GM23338 (cell line): ENCODE measurements around the gene OLFML1. TPM values are rescaled to one million over a fixed set of nuclear protein-coding genes. Genes with fewer than 3 reads are reported as not detected.

Source experiments
- ATAC-seq: fragments of 200-7000 bp; cut with Tn5 transposase; 3 replicates; pipeline ENCODE4 v1.9.1; 2020
- DNase-seq: peaks from one replicate; pipeline ENCODE4 v3.0.0-alpha.2; 2015; ENCODE audit warnings: low spot score
- H2AFZ ChIP-seq: fragments of 200-600 bp; sonication (generic); 2 replicates; pipeline ENCODE4 v1.8.0; 2016; ENCODE audit warnings: antibody characterized with exemption, mild to moderate bottlenecking, moderate library complexity
- H3F3A ChIP-seq: fragments of 200-600 bp; sonication (generic); replicated peaks from 2 replicates; pipeline ENCODE4 v1.8.0; 2017; ENCODE audit warnings: antibody characterized with exemption, mixed run types, low read depth
- H3K27ac ChIP-seq: fragments of 200-600 bp; sonication (generic); 2 replicates; pipeline ENCODE4 v1.6.1; 2016; ENCODE audit warnings: low read depth
- H3K27me3 ChIP-seq: fragments of 200-600 bp; sonication (generic); 2 replicates; pipeline ENCODE4 v1.8.0; 2016; ENCODE audit warnings: mild to moderate bottlenecking, mixed run types, moderate library complexity; ENCODE audit not compliant: insufficient read depth
- H3K36me3 ChIP-seq: fragments of 200-600 bp; sonication (generic); 2 replicates; pipeline ENCODE4 v1.8.0; 2016; ENCODE audit warnings: mild to moderate bottlenecking; ENCODE audit not compliant: insufficient read depth
- H3K4me1 ChIP-seq: fragments of 200-600 bp; sonication (generic); 2 replicates; pipeline ENCODE4 v1.8.0; 2016; ENCODE audit warnings: mild to moderate bottlenecking, moderate library complexity; ENCODE audit not compliant: insufficient read depth
- H3K4me2 ChIP-seq: fragments of 200-600 bp; sonication (generic); 2 replicates; pipeline ENCODE4 v1.7.1; 2017; ENCODE audit warnings: mixed run types
- H3K4me3 ChIP-seq: fragments of 200-600 bp; sonication (generic); 2 replicates; pipeline ENCODE4 v1.6.1; 2016; ENCODE audit warnings: mixed run types
- H3K79me2 ChIP-seq: fragments of 200-600 bp; sonication (generic); replicated peaks from 2 replicates; pipeline ENCODE4 v1.8.0; 2017; ENCODE audit warnings: mild to moderate bottlenecking; ENCODE audit not compliant: insufficient read depth
- H3K9me2 ChIP-seq: fragments of 200-600 bp; sonication (generic); 2 replicates; pipeline ENCODE4 v1.8.0; 2017; ENCODE audit not compliant: insufficient read depth
- H4K20me1 ChIP-seq: fragments of 200-600 bp; sonication (generic); replicated peaks from 2 replicates; pipeline ENCODE4 v1.8.0; 2017; ENCODE audit warnings: mild to moderate bottlenecking; ENCODE audit not compliant: insufficient read depth
- H3K27ac Mint-ChIP-seq: 2 replicates; pipeline ENCODE4 v1.8.0; 2020; ENCODE audit warnings: inconsistent platforms, mild to moderate bottlenecking, moderate library complexity, mixed read lengths
- H3K27me3 Mint-ChIP-seq: 3 replicates; pipeline ENCODE4 v1.8.0; 2022; ENCODE audit warnings: low read depth, mild to moderate bottlenecking, moderate library complexity, mixed read lengths, inconsistent platforms; ENCODE audit not compliant: insufficient read depth, poor library complexity
- H3K36me3 Mint-ChIP-seq: 3 replicates; pipeline ENCODE4 v1.8.0; 2021; ENCODE audit warnings: low read depth, mild to moderate bottlenecking, inconsistent platforms, moderate library complexity, mixed read lengths
- H3K4me1 Mint-ChIP-seq: 3 replicates; pipeline ENCODE4 v1.8.0; 2020; ENCODE audit warnings: mild to moderate bottlenecking, inconsistent platforms, mixed read lengths
- H3K4me3 Mint-ChIP-seq: 3 replicates; pipeline ENCODE4 v1.8.0; 2021; ENCODE audit warnings: moderate library complexity, mild to moderate bottlenecking, inconsistent platforms, mixed read lengths
- H3K9me3 Mint-ChIP-seq: 3 replicates; pipeline ENCODE4 v1.8.0; 2020; ENCODE audit warnings: moderate library complexity, mild to moderate bottlenecking, inconsistent platforms, mixed read lengths
- CREB1 ChIP-seq: fragments of 250-450 bp; sonication (Bioruptor Pico); IDR thresholded peaks from 2 replicates; pipeline ENCODE4 v1.5.0; 2020; ENCODE audit warnings: low read depth, mild to moderate bottlenecking, moderate library complexity
- CTCF ChIP-seq, 2 experiments: fragments of 200-600 bp in 1 of 2; sonication (generic) in 1 of 2; conservative IDR thresholded peaks; 2 replicates each; pipeline versions ENCODE4 v1.5.1 to v1.6.1; 2016 to 2017; ENCODE audit warnings: antibody characterized with exemption in 2 of 2, low read depth in 2 of 2, mild to moderate bottlenecking in 2 of 2, moderate library complexity in 1 of 2
- EZH2 ChIP-seq: fragments of 200-600 bp; sonication (generic); IDR thresholded peaks from one replicate; pipeline ENCODE4 v1.8.0; 2017; ENCODE audit warnings: antibody characterized with exemption, mild to moderate bottlenecking, low read depth; ENCODE audit not compliant: unreplicated experiment
- JUNB ChIP-seq: IDR thresholded peaks from one replicate; pipeline ENCODE4 v1.6.1; 2016; ENCODE audit warnings: antibody characterized with exemption; ENCODE audit not compliant: unreplicated experiment
- REST ChIP-seq: IDR thresholded peaks from one replicate; pipeline ENCODE4 v1.6.1; 2018; ENCODE audit warnings: antibody characterized with exemption; ENCODE audit not compliant: unreplicated experiment
- ZNF331 ChIP-seq: fragments of 250-450 bp; sonication (Bioruptor Pico); IDR thresholded peaks from 2 replicates; pipeline ENCODE4 v1.5.0; 2020; ENCODE audit warnings: low read depth, mild to moderate bottlenecking, moderate library complexity
- polyA plus RNA-seq: library from polyadenylated mRNA; unstranded; fragments of >200 nt; fragmentation: Nextera tagmentation; extraction: Ambion mirVana; gene quantifications from 2 replicates; pipeline ENCODE4 v1.2.1, GENCODE V29; 2016
- total RNA-seq: library from RNA; depleted of rRNA; stranded (reverse); fragments of >200 nt; shearing (Covaris generic); gene quantifications from 2 replicates; pipeline ENCODE4 v1.2.3, GENCODE V29; 2014

The OLFML1 gene
- total and polyA plus RNA-seq, 2 experiments from 2014 or later = 0.21 TPM; not detected in 1

- peak; percentile 84 for DNase-seq
- no peaks in the 10 kb centered on the region for H3K27me3 ChIP-seq
- H3K4me3 ChIP-seq = no peak overlapping the region
- H3K4me2 ChIP-seq = no peak overlapping the region
- H3K27ac Mint-ChIP-seq = no peak overlapping the region
- H3K36me3 ChIP-seq = no peaks in the 10 kb centered on the region
- H3K4me1 Mint-ChIP-seq = 0 out of 3 replicates have a peak, but pooled peaks cover 2% of the 10 kb centered on the region
- H3K36me3 Mint-ChIP-seq = no peaks in the 10 kb centered on the region
- H3K27me3 Mint-ChIP-seq = no peaks in the 10 kb centered on the region
- TF ChIP-seq CTCF (conservative IDR thresholded peaks at IDR 0.05; ENCODE audit: low read depth in 2 of 2) = peak; percentile 96 to 97
- no peak for TF ChIP-seq REST
- no peak overlapping the region for H2AFZ ChIP-seq
- no peaks in the 10 kb centered on the region for H3F3A ChIP-seq
- no peak overlapping the region for H3K4me3 Mint-ChIP-seq
- no peaks in the 10 kb centered on the region for H3K4me1 ChIP-seq
- H3K27ac ChIP-seq = no peak overlapping the region
- H3K79me2 ChIP-seq = no peaks in the 10 kb centered on the region
- H3K9me3 Mint-ChIP-seq = peaks cover 3% of the 10 kb centered on the region; the same call in 1 of the 3 replicates
- H4K20me1 ChIP-seq = no peaks in the 10 kb centered on the region
- ATAC-seq = peak; percentile 91
- 0 out of 2 replicates have a peak, but pooled peaks cover 5% of the 10 kb centered on the region for H3K9me2 ChIP-seq
Measured at GRCh38 chr11:7442588-7443215, 42.6 kb upstream of the OLFML1 start.

GRCh38 chr11:7444091-7444981, 41.0 kb upstream of the OLFML1 start:
- ATAC-seq = peak; percentile 40
- Mint-ChIP-seq H3K9me3 (peaks cover 3% of the 10 kb centered on the region; the same call in 1 of the 3 replicates), H3K4me1 (peaks cover 2% of the 10 kb centered on the region; the same call in 1 of the 3 replicates), H3K27ac (no peak overlapping the region), H3K36me3 (no peaks in the 10 kb centered on the region), H3K4me3 (no peak overlapping the region), H3K27me3 (no peaks in the 10 kb centered on the region)
- H3K27ac ChIP-seq = no peak overlapping the region
- H2AFZ ChIP-seq = no peak overlapping the region
- H3K36me3 ChIP-seq = no peaks in the 10 kb centered on the region
- H3K79me2 ChIP-seq = no peaks in the 10 kb centered on the region
- no peak overlapping the region for H3K4me3 ChIP-seq
- TF ChIP-seq EZH2 (no peak), CREB1 (CRISPR knock-in tag) (no peak), ZNF331 (CRISPR knock-in tag) (no peak), JUNB (no peak)
- H3K4me2 ChIP-seq = no peak overlapping the region
- H3K4me1 ChIP-seq = no peaks in the 10 kb centered on the region
- DNase-seq = no peak
- no peaks in the 10 kb centered on the region for H3F3A ChIP-seq
- H3K9me2 ChIP-seq = 0 out of 2 replicates have a peak, but pooled peaks cover 5% of the 10 kb centered on the region
- H4K20me1 ChIP-seq = no peaks in the 10 kb centered on the region
- no peaks in the 10 kb centered on the region for H3K27me3 ChIP-seq
